ENCODE results near the gene AHNAK2.
"Not testable (repeated sequence)": the region's sequence is repeated elsewhere in the genome, so short reads cannot be mapped to it uniquely, and the experiment has no call there.

Gene AHNAK2

GRCh38 chr14:104951863-104952657, 26.1 kb downstream of the AHNAK2 start:
- DNase-seq (ENCODE audit: low spot score) = not testable (repeated sequence)

DNA sequence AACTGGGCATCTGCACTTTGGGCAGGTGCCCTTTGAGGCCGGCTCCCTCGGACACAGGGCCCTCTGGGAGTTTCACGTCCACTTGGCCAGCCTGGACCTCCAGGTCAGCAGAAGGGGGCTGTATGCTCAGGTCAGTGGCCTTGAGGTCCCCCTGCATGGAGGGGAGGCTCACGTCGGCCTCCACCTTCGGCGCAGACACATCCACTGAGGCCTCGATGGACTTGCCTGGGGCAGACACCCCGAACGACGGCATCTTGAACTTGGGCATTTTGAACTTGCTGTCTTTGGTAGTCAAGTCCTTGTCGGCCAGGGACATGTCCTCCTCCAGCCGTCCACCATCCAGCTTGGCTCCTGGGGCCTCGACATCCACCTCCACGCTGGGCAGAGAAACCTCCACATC, 27.5 kb downstream of the AHNAK2 start:
- DNase-seq (ENCODE audit: low spot score) = not testable (repeated sequence)

- no peak for DNase-seq (ENCODE audit: low spot score)
Observed at GRCh38 chr14:104950021-104950420, 28.2 kb downstream of the AHNAK2 start.

DNA sequence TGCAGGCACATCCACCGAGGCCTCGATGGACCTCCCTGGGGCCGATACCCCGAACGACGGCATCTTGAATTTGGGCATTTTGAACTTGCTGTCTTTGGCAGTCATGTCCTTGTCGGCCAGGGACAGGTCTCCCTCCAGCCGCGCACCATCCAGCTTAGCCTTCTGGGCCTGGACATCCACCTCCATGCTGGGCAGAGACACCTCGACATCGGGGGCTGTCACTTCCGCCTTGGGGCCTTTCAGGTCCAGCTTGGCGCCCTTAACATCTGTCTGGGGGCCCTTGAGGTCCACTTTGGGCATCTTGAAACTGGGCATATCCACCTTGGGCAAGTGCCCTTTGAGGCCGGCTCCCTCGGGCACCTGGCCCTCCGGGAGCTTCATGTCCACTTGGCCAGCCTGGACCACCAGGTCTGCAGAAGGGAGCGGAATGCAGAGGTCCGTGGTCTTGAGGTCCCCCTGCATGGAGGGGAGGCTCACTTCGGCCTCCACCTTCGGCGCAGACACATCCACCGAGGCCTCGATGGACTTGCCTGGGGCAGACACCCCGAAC, 28.7 kb downstream of the AHNAK2 start:
- not testable (repeated sequence) for DNase-seq (ENCODE audit: low spot score)

- no peak for DNase-seq (ENCODE audit: low spot score)
Observed at GRCh38 chr14:104948736-104949031, 29.5 kb downstream of the AHNAK2 start.

DNA sequence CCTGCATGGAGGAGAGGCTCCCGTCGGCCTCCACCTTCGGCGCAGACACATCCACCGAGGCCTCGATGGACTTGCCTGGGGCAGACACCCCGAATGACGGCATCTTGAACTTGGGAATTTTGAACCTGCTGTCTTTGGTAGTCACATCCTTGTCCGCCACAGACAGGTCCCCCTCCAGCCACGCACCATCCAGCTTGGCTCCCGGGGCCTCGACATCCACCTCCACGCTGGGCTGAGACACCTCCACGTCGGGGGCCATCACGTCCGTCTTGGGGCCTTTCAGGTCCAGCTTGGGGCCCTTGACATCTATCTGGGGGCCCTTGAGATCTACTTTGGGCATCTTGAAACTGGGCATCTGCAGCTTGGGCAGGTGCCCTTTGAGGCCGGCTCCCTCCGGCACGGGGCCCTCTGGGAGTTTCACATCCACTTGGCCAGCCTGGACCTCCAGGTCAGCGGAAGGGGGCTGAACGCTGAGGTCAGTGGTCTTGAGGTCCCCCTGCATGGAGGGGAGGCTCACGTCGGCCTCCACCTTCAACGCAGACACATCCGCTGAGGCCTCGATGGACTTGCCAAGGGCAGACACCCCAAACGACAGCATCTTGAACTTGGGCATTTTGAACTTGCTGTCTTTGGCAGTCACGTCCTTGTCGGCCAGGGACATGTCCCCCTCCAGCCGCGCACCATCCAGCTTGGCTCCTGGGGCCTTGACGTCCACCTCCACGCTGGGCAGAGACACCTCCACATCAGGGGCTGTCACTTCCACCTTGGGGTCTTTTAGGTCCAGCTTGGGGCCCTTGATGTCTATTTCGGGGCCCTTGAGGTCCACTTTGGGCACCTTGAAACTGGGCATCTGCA, 30.1 kb downstream of the AHNAK2 start:
- DNase-seq (ENCODE audit: low spot score) = not testable (repeated sequence)

DNA sequence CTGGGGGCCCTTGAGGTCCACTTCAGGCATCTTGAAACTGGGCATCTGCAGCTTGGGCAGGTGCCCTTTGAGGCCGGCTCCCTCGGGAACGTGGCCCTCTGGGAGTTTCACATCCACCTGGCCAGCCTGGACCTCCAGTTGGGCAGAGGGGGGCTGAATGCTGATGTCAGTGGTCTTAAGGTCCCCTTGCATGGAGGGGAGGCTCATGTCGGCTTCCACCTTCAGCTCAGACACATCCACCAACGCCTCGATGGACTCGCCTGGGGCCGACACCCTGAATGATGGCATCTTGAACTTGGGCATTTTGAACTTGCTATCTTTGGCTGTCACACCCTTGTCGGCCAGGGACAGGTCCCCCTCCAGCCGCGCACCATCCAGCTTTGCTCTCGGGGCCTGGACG, 31.0 kb downstream of the AHNAK2 start:
- not testable (repeated sequence) for DNase-seq (ENCODE audit: low spot score)

GRCh38 chr14:104945986-104946965, 31.9 kb downstream of the AHNAK2 start:
- DNase-seq (ENCODE audit: low spot score) = not testable (repeated sequence)

- DNase-seq (ENCODE audit: low spot score) = not testable (repeated sequence)
Observed at GRCh38 chr14:104945266-104945665, 32.9 kb downstream of the AHNAK2 start.

DNA sequence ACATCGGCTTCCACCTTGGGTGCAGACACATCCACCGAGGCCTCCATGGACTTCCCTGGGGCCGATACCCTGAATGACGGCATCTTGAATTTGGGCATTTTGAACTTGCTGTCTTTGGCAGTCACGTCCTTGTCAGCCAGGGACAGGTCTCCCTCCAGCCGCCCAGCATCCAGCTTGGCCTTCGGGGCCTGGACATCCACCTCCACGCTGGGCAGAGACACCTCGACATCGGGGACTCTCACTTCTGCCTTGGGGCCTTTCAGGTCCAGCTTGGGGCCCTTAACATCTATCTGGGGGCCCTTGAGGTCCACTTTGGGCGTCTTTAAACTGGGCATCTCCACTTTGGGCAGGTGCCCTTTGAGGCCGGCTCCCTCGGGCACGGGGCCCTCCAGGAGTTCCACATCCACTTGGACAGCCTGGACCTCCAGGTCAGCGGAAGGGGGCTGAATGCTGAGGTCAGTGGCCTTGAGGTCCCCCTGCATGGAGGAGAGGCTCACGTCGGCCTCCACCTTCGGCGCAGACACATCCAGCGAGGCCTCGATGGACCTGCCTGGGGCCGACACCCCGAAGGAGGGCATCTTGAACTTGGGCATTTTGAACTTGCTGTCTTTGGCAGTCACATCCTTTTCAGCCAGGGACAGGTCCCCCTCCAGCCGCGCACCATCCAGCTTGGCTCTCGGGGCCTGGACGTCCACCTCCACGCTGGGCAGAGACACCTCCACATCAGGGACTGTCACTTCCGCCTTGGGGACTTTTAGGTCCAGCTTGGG, 33.6 kb downstream of the AHNAK2 start:
- DNase-seq (ENCODE audit: low spot score) = not testable (repeated sequence)

DNA sequence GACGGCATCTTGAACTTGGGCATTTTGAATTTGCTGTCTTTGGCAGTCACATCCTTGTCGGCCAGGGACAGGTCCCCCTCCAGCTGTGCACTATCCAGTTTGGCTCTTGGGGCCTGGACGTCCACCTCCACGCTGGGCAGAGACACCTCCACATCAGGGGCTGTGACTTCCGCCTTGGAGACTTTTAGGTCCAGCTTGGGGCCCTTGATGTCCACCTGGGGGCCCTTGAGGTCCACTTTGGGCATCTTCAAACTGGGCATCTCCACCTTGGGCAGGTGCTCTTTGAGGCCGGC, 34.2 kb downstream of the AHNAK2 start:
- not testable (repeated sequence) for DNase-seq (ENCODE audit: low spot score)

- DNase-seq (ENCODE audit: low spot score) = not testable (repeated sequence)
Observed at GRCh38 chr14:104943216-104944015, 34.8 kb downstream of the AHNAK2 start.

GRCh38 chr14:104942586-104942985, 35.6 kb downstream of the AHNAK2 start:
- no peak for DNase-seq (ENCODE audit: low spot score)

- no peak for DNase-seq (ENCODE audit: low spot score)
Observed at GRCh38 chr14:104941508-104942365, 36.4 kb downstream of the AHNAK2 start.

DNA sequence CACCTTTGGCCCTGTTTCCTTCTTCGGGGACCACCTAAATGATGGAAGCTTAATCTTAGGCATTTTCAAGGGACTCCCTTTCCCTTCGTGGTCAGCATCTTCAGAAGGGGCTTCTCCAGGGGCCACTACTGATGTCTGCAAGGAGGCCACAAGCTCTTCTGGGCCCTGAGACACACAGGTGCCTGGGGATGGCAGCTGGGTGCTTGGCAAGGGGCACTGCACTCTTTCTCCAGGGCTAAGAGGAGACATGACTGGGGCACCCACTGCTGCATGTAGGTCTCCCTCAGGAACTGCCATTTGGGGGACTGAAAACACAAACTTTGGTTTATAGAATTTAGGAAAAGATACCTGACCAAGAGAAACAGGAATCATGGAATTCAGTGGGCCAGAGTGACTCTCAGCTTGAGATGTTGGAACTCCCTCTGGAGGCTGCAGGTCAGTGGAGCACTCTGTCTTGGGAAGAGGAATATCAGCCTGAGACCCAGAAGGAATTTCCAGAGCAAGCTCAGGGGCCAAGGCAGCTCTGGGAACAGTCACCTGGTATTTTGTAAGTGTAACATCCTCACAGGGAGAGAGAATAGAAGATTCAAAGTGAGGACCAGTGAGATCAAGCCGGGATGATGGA, 37.5 kb downstream of the AHNAK2 start:
- DNase-seq (ENCODE audit: low spot score) = no peak

DNA sequence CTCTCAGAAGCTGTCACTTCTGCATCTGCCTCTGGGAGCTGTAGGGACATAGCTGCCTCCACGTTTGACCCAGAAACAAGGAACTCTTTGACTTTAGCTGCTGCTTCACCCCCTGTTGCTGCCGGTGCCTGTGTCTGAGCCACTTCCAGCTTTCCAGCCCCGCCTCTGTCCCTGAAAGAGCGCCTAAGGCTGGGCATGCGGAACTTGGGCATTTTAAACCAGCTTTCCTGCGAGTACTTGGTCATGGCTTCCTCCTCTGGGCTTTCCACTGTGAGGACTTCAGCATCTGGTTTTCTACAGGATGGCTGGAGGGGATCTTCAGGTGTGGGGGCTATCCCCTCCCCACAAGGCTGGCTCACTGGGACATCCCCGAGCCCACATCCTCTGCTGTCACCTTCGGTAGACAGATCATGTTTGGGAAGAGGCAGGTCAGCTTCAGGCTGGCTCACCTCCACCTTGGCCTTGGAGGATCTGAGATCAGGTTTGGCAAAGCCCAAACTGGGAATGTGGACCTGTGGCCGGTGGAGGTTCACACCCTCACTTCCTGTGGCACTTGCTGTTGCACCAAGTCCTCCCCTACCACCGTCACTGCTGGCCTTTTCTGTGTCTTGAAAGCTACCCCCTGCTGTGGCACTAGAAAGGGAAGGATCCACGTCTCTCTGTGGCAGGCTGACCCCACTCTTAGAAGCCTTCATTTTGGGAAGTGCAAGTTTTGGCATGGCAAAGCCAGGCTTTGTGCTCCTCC, 38.3 kb downstream of the AHNAK2 start:
- DNase-seq (ENCODE audit: low spot score) = no peak

GRCh38 chr14:104938960-104939359, 39.2 kb downstream of the AHNAK2 start:
- DNase-seq (ENCODE audit: low spot score) = no peak

DNA sequence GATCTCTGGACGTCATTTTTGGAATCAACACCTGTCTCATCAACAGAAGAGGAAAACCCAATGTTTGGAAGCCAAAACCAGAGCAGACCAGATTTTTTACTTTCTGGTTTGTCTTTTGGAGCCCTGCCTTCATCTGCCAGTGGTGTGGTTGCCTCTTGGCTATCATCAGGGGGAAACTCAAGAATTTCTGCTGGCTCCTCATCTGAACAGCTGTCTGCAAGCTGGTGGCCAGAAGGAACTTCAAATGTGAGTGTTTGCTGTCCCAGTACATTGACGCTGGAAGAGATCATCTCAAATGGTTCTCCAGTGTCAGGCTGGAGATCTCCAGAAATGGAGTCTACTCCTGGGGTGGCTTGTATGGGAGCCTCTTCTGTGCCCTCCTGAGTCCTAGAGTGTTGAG, 39.7 kb downstream of the AHNAK2 start:
- no peak for DNase-seq (ENCODE audit: low spot score)

Measured in GM03348 (cell line).